Suprapubic skin (tissue), 4 donors: ENCODE data around the gene MCTP1. TPM values are rescaled to one million over a fixed set of nuclear protein-coding genes. Genes with fewer than 3 reads are reported as not detected.

Experiments
- DNase-seq, 2 donors: peaks; one replicate each; pipeline ENCODE4 v3.0.0-alpha.2; 2019; ENCODE audit warnings: low spot score in 2 of 2
- H3K27ac ChIP-seq: fragments of 200-600 bp; sonication (generic); one replicate; pipeline ENCODE4 v1.5.1; 2019
- H3K27me3 ChIP-seq: fragments of 200-600 bp; sonication (generic); one replicate; pipeline ENCODE4 v1.5.1; 2019
- H3K36me3 ChIP-seq: fragments of 200-600 bp; sonication (generic); one replicate; pipeline ENCODE4 v1.5.1; 2019
- H3K4me1 ChIP-seq: fragments of 200-600 bp; sonication (generic); one replicate; pipeline ENCODE4 v1.5.1; 2019
- H3K4me3 ChIP-seq: fragments of 200-600 bp; sonication (generic); one replicate; pipeline ENCODE4 v1.5.1; 2019; ENCODE audit warnings: mild to moderate bottlenecking
- H3K9me3 ChIP-seq: fragments of 200-600 bp; sonication (generic); one replicate; pipeline ENCODE4 v1.5.1; 2019
- CTCF ChIP-seq, 2 donors: fragments of 200-600 bp in 1 of 2; fragments of 450-650 bp in 1 of 2; sonication (generic) in 1 of 2; IDR thresholded peaks; one replicate each; pipeline ENCODE4 v1.5.1; 2016 to 2019; ENCODE audit warnings: antibody characterized with exemption in 2 of 2, mild to moderate bottlenecking in 1 of 2, moderate library complexity in 1 of 2
- EP300 ChIP-seq: sonication (generic); formaldehyde crosslinking; IDR thresholded peaks from one replicate; pipeline ENCODE4 v1.6.1; 2017; ENCODE audit warnings: antibody characterized with exemption
- POLR2A ChIP-seq, 2 donors: fragments of 450-650 bp; IDR thresholded peaks; one replicate each; pipeline ENCODE4 v1.6.1; 2017; ENCODE audit warnings: antibody characterized with exemption in 2 of 2, mild to moderate bottlenecking in 2 of 2, moderate library complexity in 2 of 2
- POLR2AphosphoS5 ChIP-seq, 3 donors: sonication (generic); formaldehyde crosslinking; IDR thresholded peaks; one replicate each; pipeline ENCODE4 v1.6.1; 2017; ENCODE audit warnings: antibody characterized with exemption in 3 of 3
- WGBS: methylation state at CpG from one replicate; pipeline ENCODE4 v1.1.5; 2018; 5-methylcytosine and 5-hydroxymethylcytosine counted together
- total RNA-seq, 4 donors: library from RNA; depleted of rRNA; stranded (reverse); fragments of >200 nt; gene quantifications; one replicate each; pipeline ENCODE4 v1.1.0, GENCODE V29; 2016

MCTP1 gene
- total RNA-seq, 4 donors from 2014 or later, result 5.0 to 19.1 (median 10.6) TPM

DNA sequence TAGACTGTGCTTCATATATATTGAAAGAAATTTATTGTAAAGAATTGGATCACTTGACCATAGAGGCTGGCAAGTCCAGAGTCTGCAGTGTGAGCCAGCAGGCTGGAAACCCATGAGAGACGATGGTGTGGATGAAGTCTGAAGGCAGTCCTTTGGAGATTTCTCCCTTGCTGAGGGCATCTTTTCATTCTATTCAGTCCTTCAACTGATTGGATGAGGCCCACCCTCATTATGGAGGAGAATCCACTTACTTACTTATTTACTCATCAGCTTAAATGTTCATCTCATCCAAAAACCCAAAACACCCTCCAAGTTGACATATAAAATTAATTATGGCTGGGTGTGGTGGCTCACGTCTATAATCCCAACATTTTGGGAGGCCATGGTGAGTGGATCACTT, 62.1 kb downstream of the MCTP1 start:
- TF ChIP-seq POLR2AphosphoS5 (IDR thresholded peaks at IDR 0.05), result no peak
- no peak for TF ChIP-seq EP300
- no peak for TF ChIP-seq POLR2A (IDR thresholded peaks at IDR 0.05)
- TF ChIP-seq CTCF (IDR thresholded peaks at IDR 0.05), result no peak
- Histone ChIP-seq H3K27me3 (no peaks in the 10 kb centered on the region), H3K9me3 (no peaks in the 10 kb centered on the region), H3K4me3 (no peak overlapping the region), H3K27ac (no peak overlapping the region), H3K36me3 (no peaks in the 10 kb centered on the region), H3K4me1 (no peaks in the 10 kb centered on the region)
- WGBS, result 70% methylated on average over 2 of the region's 2 CpGs
- DNase-seq, result no peak

DNA sequence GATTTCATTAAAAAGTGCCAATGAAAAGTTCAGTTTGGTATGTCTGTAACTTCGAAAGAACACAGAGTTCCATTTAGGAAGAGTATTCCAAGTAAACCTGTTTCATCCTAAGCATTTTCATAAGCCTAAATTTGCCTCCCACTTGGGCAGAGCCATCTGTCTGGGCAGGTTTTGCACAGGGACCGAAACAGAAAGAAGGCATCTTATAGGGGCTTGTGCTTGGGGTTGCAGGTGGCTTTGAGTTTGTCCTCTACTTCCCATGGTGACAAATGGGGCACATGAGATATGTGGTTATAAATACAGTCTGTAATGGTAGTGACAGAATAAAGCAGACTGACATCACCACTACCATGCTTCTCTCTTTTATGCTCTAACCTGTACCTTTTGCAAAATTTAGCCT, 63.7 kb downstream of the MCTP1 start:
- Histone ChIP-seq H3K36me3 (no peaks in the 10 kb centered on the region), H3K4me1 (no peaks in the 10 kb centered on the region), H3K27me3 (no peaks in the 10 kb centered on the region), H3K4me3 (no peak overlapping the region), H3K27ac (no peak overlapping the region), H3K9me3 (no peaks in the 10 kb centered on the region)
- TF ChIP-seq POLR2AphosphoS5 (IDR thresholded peaks at IDR 0.05) (no peak), CTCF (IDR thresholded peaks at IDR 0.05) (no peak), EP300 (no peak), POLR2A (IDR thresholded peaks at IDR 0.05) (no peak)
- DNase-seq, result no peak
- 71% methylated on average over 2 of the region's 2 CpGs for WGBS

- H3K9me3 ChIP-seq, result no peaks in the 10 kb centered on the region
- WGBS, result 54% methylated on average over 1 of the region's 1 CpG
- H3K27ac ChIP-seq, result no peak overlapping the region
- no peak for DNase-seq
- H3K4me3 ChIP-seq, result no peak overlapping the region
- H3K4me1 ChIP-seq, result no peaks in the 10 kb centered on the region
- H3K36me3 ChIP-seq, result no peaks in the 10 kb centered on the region
- no peaks in the 10 kb centered on the region for H3K27me3 ChIP-seq
- no peak for TF ChIP-seq POLR2AphosphoS5 (IDR thresholded peaks at IDR 0.05)
- no peak for TF ChIP-seq EP300
- TF ChIP-seq POLR2A (IDR thresholded peaks at IDR 0.05), result no peak
- TF ChIP-seq CTCF (IDR thresholded peaks at IDR 0.05), result no peak
Observed at GRCh38 chr5:95220381-95220780, 64.5 kb downstream of the MCTP1 start.

GRCh38 chr5:95219411-95219810, 65.5 kb downstream of the MCTP1 start:
- no peak for DNase-seq

GRCh38 chr5:95217881-95218280, 67.0 kb downstream of the MCTP1 start:
- DNase-seq, result no peak
- no peak overlapping the region for H3K27ac ChIP-seq
- H3K36me3 ChIP-seq, result no peaks in the 10 kb centered on the region
- no peaks in the 10 kb centered on the region for H3K9me3 ChIP-seq
- no peaks in the 10 kb centered on the region for H3K4me1 ChIP-seq
- H3K4me3 ChIP-seq, result no peak overlapping the region
- TF ChIP-seq EP300 (no peak), CTCF (IDR thresholded peaks at IDR 0.05) (no peak), POLR2A (IDR thresholded peaks at IDR 0.05) (no peak), POLR2AphosphoS5 (IDR thresholded peaks at IDR 0.05) (no peak)
- 86% methylated on average over 2 of the region's 2 CpGs for WGBS
- no peaks in the 10 kb centered on the region for H3K27me3 ChIP-seq

More at GRCh38 chr5:95219411-95219810, 65.5 kb downstream of the MCTP1 start:
- Histone ChIP-seq H3K27ac (no peak overlapping the region), H3K4me1 (no peaks in the 10 kb centered on the region), H3K36me3 (no peaks in the 10 kb centered on the region), H3K4me3 (no peak overlapping the region), H3K9me3 (no peaks in the 10 kb centered on the region), H3K27me3 (no peaks in the 10 kb centered on the region)
- 76% methylated on average over 3 of the region's 3 CpGs for WGBS
- TF ChIP-seq CTCF (IDR thresholded peaks at IDR 0.05), result no peak
